KG1 (cell line): Measurements from ENCODE around the gene FOXN3.

Experiments
- DNase-seq: peaks from one replicate; lab custom pipeline; 2025; lab: John Stamatoyannopoulos, UW

The FOXN3 gene

DNA sequence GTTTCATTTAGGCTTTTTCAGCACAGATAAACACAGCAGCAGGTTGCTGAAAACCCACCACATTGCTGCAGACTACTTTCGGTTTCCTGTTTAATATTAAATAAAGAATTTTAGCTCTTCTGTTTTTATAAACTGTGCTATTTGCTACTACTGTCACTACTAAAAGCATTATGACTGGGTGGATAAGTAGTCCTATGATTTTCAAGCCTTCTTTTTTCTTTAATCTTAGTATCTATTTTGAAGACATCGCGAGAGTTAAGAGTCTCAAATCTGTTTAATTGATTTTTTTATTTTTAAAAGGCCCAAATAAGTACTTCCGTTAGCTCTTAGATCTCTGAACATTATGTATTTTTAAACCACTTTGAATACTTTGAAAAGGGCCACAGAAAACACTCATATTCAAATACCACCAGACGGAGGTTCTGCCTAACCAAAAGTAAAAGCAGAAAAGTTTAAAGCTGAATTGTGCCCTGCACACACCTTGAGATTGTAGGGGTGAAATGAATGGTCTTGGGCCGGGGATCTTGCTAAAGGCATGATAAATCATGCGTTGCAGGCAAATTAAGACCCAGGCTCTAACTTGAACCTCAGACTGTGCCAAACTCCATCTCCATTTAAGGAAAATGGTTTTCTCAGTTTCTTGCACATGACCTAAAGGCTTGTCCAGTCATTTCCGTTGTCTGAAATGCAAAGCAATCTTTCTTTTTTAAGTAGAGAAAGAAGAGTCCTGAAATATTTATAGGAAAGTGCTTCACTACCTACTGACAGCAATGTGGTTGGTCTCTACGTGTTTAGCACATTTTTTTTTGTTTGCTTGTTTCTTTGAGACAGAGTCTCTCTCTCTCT, 13.6 kb upstream of the FOXN3 start:
- no peak for DNase-seq

DNA sequence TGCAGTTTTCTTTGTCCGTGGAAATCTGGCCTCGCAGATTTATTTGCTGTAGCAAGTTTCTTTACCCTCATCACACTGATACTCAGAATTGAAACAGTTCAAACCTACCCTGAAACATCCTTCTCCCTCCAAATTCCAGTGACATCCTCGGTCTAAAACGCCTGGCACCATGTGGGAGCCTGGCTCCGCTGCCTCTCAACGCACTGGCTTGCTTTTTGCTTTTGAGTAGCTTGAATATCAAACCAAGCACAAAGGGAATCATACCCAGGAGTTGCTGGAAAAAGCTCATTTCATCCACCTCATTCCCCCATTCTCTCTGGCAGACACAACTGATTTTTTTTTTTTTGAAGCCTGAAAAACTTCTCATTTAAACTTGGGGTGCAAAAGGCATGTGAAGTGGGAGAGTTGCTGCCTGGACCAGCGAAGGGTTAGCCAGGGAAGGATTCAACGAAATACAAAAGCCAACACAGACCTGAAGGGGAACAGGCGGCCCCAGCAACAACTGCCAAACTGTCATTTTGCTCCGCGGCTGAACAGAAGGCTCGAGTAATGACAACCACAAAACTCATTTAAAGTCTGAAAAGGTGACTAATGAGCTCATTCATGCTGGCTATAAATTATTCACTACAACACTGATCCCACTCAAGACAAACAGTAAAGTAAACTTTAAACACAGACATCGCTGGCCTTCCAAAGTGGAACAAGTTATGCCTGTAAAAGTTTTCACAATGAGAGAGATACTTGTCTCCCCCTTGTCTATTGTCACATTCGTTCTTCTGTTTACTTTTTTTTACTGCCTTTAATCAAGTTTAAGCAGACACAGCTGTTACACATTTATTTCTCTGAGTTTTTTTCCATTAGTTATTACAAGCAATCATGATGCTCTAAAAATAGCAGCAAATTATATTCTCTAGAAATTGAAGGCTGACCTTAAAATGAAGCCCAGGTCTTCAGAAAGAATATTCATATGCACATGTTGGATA, 12.5 kb upstream of the FOXN3 start:
- DNase-seq: no peak

DNA sequence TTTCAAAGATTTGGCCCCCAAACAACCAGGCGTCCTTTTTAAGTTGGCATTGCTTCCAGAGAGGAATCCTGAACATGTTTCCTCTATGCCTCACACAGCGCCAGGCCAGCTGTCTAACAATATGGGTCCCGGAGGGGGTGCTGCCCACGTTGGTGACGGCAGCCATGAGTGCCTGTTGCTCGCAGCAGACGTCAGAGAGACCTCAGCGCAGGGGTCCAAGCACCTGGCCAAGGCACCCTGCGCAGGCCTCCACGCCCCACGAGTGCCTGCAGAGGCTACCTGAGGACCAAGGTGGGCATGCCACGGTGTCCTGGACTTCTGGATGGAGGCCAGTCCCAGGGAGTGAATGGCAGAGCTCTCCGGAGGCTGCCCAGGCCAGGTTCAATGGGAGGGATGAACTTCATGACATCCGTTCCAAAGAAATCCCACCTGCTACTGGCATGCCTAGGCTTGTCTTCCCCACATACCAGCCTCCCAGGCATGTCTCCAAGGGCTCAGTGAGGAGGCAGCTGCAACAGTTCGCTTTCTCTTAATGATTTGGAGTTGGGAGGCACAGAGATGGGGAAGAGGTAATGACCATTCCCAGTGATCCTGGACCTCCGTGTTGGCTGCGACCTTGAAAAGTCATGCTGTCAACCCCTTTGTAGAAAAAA, 11.6 kb upstream of the FOXN3 start:
- no peak for DNase-seq

DNA sequence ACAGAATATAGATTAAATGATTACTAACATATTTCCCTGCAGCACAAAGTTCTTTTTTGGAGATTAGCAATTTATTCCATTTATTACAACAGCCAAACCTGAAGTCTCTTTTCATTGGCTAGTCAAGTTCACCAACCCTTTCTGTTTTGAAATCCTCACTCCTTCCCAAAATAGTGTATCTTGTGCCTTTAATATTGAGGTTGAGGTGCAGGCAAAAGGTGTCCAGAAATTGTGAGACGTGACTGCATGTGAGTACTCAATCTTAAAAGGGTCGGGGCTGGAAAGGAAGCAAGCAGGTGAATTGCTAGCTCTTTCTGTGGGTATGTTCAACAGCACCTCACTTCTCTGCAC, 11.1 kb upstream of the FOXN3 start:
- DNase-seq: no peak

DNA sequence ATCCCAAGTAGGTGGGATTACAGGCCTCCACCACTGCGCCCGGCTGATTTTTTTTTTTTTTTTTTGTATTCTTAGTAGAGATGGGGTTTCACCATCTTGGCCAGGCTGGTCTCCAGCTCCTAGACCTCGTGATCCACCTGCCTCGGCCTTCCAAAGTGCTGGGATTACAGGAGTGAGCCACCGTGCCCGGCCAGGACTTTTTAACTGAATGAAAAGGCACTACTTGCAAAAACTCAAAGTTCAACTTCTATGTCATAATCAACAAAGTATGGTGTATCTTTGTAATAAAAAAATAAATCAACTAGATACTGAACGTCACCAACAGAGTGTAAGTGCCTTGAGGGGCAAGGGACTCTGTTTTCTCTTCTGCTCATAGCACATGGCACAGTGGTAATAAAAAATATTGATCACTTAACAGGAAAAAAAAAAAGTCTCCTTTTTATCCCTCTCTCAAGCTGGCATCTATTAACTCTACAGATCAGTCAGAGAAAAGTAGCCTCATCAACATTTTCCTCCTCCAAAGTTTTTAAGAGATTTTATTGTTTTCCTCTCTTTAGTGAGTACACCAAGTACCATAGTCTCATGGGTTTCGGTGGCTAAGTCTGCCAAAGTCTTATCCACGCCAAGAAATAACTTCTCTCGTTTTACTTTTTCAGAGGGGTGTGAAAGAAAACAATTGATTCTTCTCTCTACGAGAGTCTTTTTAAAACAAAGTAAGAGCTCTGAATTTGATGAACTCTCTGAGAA, 10.6 kb upstream of the FOXN3 start:
- DNase-seq: no peak

DNA sequence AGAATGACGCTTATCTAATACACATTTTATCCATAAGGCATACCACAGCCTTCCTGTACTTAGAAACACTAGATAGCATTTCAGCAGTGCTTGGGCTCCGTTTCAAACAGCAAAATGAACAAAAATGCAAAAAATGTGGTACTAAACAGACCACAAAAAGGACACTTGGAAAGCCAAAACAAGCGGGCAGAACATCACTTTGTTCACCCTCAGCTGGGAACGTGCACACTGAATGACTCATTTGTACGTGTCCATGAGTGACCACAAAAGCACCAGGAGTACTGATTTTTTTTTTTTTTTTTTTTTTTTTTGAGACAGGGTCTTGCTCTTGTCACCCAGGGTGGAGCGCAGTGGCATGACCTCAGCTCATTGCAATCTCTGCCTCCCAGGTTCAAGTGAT, 8.9 kb upstream of the FOXN3 start:
- DNase-seq: no peak

DNA sequence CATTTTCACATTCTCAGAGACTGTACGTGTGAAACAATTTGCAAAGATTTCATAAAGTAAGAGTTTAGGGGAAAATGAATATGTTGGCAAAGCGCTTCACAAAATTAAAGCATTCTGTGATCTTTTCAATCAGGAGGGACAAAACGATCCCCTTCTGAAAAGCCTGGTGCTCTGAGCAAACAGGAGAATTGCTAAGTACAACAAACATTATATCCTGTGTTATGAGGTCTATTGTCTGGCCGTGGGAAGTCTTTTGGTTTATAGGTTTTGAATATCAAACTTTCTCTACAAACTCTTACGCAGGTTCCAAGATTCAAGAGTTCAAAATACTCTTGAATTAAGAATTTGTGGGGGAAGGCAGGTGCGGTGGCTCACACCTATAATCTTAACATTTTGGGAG, 7.2 kb upstream of the FOXN3 start:
- no peak for DNase-seq

DNA sequence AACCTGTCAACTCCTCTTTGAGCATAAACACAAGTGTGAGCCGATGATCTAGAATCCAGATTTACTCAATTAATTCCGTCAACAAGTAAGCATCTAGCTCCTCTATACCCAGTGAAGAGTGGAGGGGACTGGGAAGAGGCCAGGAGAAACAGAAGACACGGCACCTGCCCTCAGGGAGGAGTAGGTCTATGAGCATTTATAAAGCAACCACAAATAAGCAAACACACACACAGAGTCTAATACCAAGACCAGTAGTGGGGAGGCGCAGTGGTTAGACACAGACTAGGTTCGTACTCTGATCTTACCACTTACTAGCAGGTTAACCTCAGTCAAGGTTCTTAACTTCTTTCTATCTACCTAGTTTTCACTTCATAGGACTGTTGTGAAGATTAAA, 5.9 kb upstream of the FOXN3 start:
- no peak for DNase-seq

DNA sequence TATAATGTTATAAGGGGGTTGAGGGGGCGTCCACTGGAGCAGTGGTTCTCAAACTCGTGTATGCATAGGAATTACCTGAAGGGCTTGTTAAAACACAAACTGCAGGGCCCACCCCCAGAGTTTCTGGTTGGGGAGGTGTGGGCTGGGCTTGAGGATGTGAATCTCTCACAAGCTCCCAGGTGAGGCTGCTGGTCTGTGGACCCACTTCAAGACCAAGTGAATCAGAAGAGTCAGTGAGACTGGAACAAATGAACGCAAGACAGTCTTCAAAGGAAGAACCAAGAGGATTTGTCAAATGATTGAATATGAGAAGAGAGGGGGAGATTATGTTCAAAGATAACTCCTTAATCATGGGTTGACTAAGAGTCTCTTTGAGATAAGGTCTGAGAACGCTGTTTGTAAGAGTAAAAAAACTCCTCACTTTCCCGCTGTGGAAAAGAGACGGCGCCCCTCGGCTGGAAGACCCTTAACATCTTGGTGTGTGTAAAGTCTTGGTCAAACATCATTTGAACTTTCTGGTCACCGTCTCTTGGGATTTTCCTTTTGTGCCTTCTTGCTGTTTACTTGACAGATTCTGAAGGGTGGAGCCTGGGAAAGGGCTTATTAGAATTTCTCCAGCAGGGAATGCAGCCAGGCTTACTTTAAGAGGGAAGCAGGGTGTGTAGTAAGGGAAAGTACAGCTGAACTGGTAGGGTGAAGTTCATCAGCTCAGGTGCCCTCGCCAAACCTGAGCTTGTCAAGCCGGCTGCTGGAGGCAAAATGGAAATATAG, 5.3 kb upstream of the FOXN3 start:
- no peak for DNase-seq

DNA sequence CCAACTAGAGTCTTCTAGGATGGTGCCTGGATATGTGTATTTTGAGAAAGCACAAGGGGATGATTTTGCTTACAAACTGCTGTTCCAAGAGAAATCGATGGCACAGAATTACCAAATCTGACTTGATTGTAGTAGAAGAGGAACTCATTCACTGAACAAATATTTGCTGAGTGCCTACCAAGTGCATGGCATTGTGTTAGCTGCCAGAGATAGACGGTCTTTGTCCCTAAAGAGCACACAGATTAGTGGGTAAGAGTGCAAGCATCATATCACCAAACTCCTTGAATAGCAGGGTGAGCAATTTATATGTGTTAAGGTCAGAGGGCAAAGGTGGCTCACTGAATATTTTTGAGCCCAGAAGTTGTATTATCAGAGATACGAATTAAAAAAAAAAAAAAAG, 3.5 kb upstream of the FOXN3 start:
- DNase-seq: no peak

DNA sequence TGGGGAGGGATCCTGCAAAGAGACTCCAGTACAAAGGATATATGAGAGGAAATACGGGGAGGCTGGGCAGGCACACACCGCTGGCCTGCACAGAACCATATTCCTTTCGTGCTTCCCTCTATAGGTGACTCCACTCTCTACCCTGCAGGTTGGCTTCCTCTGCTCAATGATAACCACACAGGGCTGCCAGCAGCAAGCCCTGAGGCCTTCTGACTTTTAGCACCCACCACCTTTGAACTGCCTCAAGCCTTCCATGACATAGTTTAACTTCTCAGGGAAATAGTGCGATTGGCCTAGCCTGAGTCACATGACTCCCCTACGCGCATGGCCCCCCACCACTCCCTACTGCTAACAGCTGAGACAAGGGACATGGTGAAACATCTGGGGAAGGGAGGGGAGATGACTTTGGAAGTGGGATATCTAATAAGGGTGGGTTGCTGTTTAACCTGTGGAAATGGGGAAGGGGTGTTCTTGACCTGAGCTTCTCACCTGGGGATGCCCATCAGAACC, 3.0 kb upstream of the FOXN3 start:
- DNase-seq: no peak

DNA sequence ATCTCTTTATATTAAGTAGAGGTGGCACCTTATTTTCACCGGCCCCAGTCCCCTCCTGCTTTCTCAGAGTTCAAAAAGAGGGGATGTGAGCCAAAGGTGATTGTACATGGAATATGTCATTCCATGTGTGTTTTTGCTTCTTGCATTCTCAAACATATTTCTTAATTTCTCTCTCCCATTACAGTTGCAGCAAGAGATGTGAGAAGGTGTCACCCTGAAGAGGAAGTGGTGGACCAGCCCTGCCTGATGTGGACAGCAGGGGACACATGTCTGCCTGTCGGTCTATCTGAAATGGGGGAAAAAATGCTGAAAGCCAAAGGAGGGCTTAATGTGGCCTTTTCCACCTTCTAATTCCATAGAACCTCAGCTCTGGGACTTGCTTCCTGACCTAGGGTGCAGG, 1.9 kb upstream of the FOXN3 start:
- no peak for DNase-seq

DNA sequence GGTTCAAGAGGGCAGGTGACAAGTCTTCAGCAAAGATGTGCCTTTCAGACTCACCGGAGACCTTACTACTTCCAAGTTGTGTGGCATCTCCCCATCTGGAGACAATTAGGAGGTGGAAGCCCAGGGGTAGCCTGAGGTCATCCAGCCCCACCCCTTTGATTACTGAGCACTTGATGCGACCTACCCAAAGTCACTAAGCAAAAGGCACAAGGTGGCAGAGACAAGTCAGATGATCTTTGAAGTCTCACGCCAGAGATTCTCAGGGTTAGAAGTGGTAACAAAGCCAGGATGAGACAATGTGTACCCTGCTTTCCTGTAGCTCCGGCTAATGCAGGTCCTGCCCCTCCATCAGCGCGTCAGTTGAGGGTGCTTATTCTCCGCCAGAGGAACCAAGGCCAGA, 1.4 kb upstream of the FOXN3 start:
- DNase-seq: no peak

DNA sequence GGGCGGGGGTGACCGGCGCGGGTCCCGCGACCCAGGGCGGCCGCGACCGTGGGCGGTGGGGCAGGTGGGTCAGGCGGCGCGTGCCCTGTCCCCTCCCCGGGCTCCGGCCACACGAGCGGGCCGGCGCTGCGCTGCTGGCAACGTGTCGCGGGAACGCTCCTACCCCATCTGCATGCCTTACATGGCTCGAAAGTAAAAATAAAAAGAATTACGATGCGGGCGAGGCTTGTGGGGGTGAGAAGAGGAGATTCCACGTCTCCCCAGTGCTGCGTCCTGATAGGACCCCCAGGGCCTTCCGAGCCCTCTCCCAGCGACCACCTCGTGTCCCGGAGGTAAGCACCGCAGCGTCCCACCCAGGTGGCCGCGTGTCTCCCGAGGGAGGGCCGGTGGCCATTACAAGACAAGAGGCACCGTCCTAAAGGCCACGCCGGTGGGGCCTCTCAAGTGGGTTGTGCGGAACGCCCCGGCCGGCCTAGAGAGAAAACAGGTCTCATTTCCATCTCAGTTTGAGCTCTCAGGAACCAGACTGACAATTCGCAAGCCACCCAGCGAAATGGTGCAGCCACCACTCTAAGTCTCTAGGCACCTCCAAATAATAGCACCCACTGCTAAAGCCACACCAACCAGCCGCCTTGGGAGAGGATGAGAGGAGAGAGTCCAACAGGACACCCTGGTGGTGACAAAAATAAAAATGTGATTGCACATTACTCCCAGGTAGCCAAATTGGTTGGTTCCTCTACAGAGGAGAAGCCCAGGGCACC, 612 bp upstream of the FOXN3 start:
- peak; percentile 60 for DNase-seq

DNA sequence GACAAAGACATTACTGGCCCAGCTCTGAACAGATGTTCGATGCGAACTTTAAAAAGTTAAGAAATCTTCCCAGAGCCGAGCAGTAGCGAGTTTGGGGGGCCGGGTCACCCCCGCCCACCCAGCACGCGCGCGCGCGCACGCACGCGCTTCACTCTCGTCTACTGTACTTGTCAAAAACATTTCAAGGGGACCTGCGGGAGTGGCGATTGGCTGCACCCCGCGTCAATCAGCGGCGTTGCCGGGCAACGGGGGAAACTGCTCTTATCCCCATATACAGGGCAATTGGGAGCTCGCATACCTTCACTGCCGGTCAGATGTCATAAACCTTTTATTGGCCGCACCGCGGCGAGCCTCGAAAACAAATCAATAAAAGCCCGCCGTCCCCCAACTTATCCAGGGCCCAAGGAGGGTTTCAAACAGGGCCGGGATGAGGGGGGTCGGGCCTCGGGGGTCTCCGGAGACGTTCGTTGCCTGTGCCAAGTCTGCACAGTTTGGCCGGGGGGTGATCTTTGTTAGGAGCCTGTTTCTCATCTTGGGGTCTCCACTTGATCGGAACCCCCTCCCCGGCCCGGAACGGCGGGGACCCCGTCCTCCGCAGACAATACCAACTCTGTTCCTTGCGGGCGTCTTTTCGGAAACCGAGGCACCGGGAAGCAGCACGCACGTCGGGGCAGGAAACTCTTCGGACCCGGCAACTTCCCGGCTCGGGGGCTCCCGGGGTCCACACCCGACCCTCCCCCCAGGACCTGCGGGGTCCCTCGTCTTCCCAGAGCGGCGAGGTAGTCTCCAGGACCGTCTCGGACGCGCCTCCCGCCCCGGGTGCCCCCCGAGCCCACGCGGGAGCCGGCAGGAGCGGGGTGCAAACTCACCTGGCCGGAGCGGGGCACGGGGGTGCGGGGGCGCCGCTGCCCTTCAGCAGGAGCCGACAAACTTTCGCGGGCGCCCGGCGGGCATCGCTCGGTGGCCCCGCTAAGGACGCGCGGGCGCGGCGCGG, 734 bp downstream of the FOXN3 start:
- DNase-seq: peak; percentile 94

DNA sequence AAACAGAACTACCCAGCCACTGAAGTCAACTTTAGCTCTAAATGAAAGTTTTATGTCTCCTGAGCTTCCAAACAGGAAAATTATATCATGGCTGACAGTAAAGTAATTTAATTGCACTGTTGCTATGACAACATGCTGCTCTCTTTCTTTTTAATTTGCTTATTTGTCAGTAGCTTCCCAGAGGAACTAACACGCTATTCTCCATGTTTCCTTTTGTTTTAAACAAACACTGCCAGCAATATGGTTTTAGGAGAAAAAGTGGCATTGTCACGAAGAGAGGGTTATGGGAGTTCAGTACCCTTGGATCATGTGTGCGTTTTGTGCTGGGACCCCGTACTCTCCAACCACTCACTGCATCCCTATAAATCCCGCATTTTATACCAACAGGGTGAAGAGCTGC, 1.9 kb downstream of the FOXN3 start:
- no peak for DNase-seq

DNA sequence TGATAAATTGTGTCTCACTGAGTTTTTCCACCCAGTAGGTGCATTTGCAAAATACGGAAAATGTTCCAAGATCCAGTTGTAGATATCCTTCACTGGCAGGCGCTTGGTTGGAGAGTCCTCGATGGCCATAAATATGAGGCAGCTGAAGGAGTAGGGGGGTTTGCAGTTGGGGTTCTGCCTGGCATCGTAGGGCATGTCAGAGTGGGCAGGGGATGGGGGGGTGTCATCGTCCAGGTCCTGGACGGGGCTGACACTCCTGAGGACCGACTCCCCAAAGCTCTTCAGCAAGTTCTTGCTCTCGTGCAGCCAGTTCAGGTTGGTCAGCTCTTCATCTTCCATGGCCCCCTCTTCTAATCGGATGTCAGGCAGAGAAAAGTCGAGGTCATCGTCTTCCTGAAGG, 5.1 kb downstream of the FOXN3 start:
- DNase-seq: no peak

DNA sequence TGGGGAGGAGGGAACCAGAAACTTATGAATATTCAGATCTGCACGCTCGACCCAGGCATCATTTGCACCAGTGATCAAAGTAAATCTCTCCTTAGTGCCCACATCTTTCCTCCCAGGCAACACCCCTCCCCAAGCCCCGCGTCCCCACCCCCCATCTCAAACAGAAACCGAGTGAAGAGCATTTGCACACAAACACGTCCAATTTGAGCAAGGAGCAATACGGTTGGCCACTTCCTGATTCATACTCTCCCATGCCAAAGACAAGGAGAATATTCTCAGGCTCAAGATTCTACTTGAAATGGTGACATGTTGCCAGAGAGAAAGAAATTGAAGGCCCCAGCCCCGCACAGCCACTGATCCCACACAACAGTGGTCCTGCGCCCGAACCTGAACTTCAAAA, 7.1 kb downstream of the FOXN3 start:
- no peak for DNase-seq
